ENCODE measurements around the gene PDE6D.

GRCh38 chr2:231765496-231765929, 15.6 kb downstream of the PDE6D start:
- TF ChIP-seq POLR2A (IDR thresholded peaks at IDR 0.05) (no peak), CTCF (IDR thresholded peaks at IDR 0.05) (no peak)
